Measurements from ENCODE around the gene DNAH9.

GRCh38 chr17:11625878-11626277 is 27.6 kb downstream of the DNAH9 start:
- TF ChIP-seq POLR2A (IDR thresholded peaks at IDR 0.05; ENCODE audit: low read depth, low read length) (no peak), POLR2AphosphoS5 (IDR thresholded peaks at IDR 0.05; ENCODE audit: low read depth, low read length) (no peak), SPI1 (IDR thresholded peaks at IDR 0.05; ENCODE audit: low read depth, low read length) (no peak), POU2F2 (IDR thresholded peaks at IDR 0.05; ENCODE audit: low read depth, low read length) (no peak), TAF1 (IDR thresholded peaks at IDR 0.05; ENCODE audit: low read depth, low read length) (no peak)

Measured in GM12891 (cell line).